Measurements from ENCODE around the gene XAGE3.

- no peak for TF ChIP-seq CTCF (conservative IDR thresholded peaks at IDR 0.05 in 1 of 2, IDR thresholded peaks at IDR 0.05 in 1 of 2; ENCODE audit: low read depth in 1 of 2, low read length in 2 of 2)
- TF ChIP-seq EZH2 (IDR thresholded peaks at IDR 0.05; ENCODE audit: low read length, missing control alignments): no peak
Observed at GRCh38 chrX:52874661-52875060, 6.8 kb upstream of the XAGE3 start.
